Fibroblast of villous mesenchyme (primary cell): ENCODE data around the gene PAFAH1B2. TPM values are rescaled to one million over a fixed set of nuclear protein-coding genes. Genes with fewer than 3 reads are reported as not detected.

Experiments
- DNase-seq: peaks from one replicate; pipeline ENCODE4 v3.0.0-alpha.2; 2010; ENCODE audit warnings: low read depth
- H3K4me3 ChIP-seq: 2 replicates; pipeline ENCODE4 v1.5.1; 2011; ENCODE audit warnings: low read depth, mild to moderate bottlenecking, low read length
- CTCF ChIP-seq: IDR thresholded peaks from 2 replicates; pipeline ENCODE4 v1.5.1; 2012; ENCODE audit warnings: low read depth, mild to moderate bottlenecking, low read length; ENCODE audit not compliant: insufficient read depth
- total RNA-seq: library from RNA; depleted of rRNA; stranded (reverse); fragments of >200 nt; gene quantifications from 2 replicates; pipeline ENCODE4 v1.2.3, GENCODE V29; 2012

The PAFAH1B2 gene
- total RNA-seq, 1 donor: 200 TPM

- no peak for TF ChIP-seq CTCF
- DNase-seq: no peak
Measured at GRCh38 chr11:117189941-117190544, 46.0 kb downstream of the PAFAH1B2 start.

GRCh38 chr11:117191680-117192400, 47.8 kb downstream of the PAFAH1B2 start:
- DNase-seq: no peak
- no peak overlapping the region for H3K4me3 ChIP-seq
- no peak for TF ChIP-seq CTCF

More at GRCh38 chr11:117189941-117190544, 46.0 kb downstream of the PAFAH1B2 start:
- no peak overlapping the region for H3K4me3 ChIP-seq

- no peak for DNase-seq
- TF ChIP-seq CTCF: no peak
Measured at GRCh38 chr11:117192401-117192875, 48.4 kb downstream of the PAFAH1B2 start.

GRCh38 chr11:117193130-117194020, 49.3 kb downstream of the PAFAH1B2 start:
- no peak overlapping the region for H3K4me3 ChIP-seq
- no peak for TF ChIP-seq CTCF
- DNase-seq: no peak

More at GRCh38 chr11:117192401-117192875, 48.4 kb downstream of the PAFAH1B2 start:
- no peak overlapping the region for H3K4me3 ChIP-seq

GRCh38 chr11:117194267-117194666, 50.2 kb downstream of the PAFAH1B2 start:
- TF ChIP-seq CTCF: no peak
- H3K4me3 ChIP-seq: no peak overlapping the region
- DNase-seq: no peak

GRCh38 chr11:117195258-117195657, 51.2 kb downstream of the PAFAH1B2 start:
- no peak overlapping the region for H3K4me3 ChIP-seq
- no peak for TF ChIP-seq CTCF
- no peak for DNase-seq
